ENCODE measurements around the gene PRIM1. TPM values are rescaled to one million over a fixed set of nuclear protein-coding genes. Genes with fewer than 3 reads are reported as not detected.

PRIM1 gene
- total RNA-seq, 1 donor from 2014 or later: 11.2 TPM

DNA sequence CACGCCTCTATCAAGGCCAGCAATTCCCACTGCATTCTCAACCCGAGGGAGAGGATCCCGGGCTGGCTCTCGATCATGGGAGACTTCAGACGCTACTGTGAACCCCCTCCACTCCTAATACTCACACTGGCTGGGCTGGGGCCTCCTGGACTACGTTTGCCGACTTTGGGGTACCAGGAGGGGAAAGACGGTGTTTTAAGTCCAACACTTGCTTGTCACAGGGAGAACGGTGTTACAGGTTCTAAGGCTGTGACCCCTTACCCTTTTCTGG, 27.5 kb downstream of the PRIM1 start:
- no peaks in the 10 kb centered on the region for H3K9me3 Mint-ChIP-seq (ENCODE audit: unreplicated experiment)
- peak overlapping the region; percentile 99 for H3K4me3 Mint-ChIP-seq (ENCODE audit: unreplicated experiment)
- H3K27ac Mint-ChIP-seq (ENCODE audit: unreplicated experiment): peak overlapping the region; percentile 97
- H3K4me1 Mint-ChIP-seq (ENCODE audit: unreplicated experiment): peaks cover 47% of the 10 kb centered on the region
- peaks cover 17% of the 10 kb centered on the region for H3K36me3 Mint-ChIP-seq (ENCODE audit: low read depth, unreplicated experiment)
- DNase-seq (ENCODE audit: low spot score): no peak
- peaks cover 13% of the 10 kb centered on the region for H3K27me3 Mint-ChIP-seq (ENCODE audit: unreplicated experiment)
- TF ChIP-seq, protein P1, sequence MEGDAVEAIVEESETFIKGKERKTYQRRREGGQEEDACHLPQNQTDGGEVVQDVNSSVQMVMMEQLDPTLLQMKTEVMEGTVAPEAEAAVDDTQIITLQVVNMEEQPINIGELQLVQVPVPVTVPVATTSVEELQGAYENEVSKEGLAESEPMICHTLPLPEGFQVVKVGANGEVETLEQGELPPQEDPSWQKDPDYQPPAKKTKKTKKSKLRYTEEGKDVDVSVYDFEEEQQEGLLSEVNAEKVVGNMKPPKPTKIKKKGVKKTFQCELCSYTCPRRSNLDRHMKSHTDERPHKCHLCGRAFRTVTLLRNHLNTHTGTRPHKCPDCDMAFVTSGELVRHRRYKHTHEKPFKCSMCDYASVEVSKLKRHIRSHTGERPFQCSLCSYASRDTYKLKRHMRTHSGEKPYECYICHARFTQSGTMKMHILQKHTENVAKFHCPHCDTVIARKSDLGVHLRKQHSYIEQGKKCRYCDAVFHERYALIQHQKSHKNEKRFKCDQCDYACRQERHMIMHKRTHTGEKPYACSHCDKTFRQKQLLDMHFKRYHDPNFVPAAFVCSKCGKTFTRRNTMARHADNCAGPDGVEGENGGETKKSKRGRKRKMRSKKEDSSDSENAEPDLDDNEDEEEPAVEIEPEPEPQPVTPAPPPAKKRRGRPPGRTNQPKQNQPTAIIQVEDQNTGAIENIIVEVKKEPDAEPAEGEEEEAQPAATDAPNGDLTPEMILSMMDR (IDR thresholded peaks at IDR 0.05; ENCODE audit: unreplicated experiment): no peak

DNA sequence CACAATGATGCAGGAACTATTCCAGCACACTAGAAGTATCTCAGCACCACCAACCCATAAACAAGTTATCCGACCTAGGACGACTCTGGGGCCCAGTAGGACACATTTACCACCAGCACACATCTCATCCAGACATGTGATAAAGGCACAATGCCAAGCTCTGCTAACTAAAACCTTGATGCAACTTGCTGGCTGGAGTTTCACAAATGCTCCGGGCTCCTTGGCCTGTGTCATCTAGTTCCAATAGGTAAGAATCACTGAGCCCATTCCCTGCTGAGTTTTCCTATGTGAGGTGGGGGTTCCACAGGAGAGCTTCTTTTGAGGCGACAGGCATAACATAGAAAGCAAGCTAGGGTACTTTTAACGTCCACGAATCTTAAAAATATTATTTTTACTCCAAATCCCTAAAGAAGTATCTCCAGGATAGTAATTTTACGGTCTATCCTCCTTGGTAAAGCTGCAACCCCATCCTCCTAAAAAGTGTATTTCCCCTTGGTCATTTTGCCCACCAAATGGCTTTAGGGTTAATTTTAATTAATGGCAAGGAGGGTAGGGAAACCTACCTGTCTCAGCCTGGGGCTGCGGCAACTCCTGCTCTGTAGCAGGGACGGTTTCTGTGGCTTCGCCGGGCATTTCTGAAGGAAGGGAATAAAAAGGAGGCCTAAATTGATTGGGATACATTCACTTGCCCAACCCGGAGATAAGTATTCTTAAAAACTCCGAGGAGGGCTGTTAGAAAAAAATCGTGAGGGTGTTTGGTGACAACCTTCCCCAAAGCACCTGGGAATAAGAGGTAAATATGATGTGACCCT, 28.0 kb downstream of the PRIM1 start:
- peaks cover 53% of the 10 kb centered on the region for H3K4me1 Mint-ChIP-seq (ENCODE audit: unreplicated experiment)
- H3K27ac Mint-ChIP-seq (ENCODE audit: unreplicated experiment): peak overlapping the region; percentile 97
- H3K36me3 Mint-ChIP-seq (ENCODE audit: low read depth, unreplicated experiment): peaks cover 22% of the 10 kb centered on the region
- H3K9me3 Mint-ChIP-seq (ENCODE audit: unreplicated experiment): no peaks in the 10 kb centered on the region
- no peak for DNase-seq (ENCODE audit: low spot score)
- H3K27me3 Mint-ChIP-seq (ENCODE audit: unreplicated experiment): peaks cover 13% of the 10 kb centered on the region
- TF ChIP-seq, protein P1 (IDR thresholded peaks at IDR 0.05; ENCODE audit: unreplicated experiment): no peak
- H3K4me3 Mint-ChIP-seq (ENCODE audit: unreplicated experiment): peak overlapping the region; percentile 99

DNA sequence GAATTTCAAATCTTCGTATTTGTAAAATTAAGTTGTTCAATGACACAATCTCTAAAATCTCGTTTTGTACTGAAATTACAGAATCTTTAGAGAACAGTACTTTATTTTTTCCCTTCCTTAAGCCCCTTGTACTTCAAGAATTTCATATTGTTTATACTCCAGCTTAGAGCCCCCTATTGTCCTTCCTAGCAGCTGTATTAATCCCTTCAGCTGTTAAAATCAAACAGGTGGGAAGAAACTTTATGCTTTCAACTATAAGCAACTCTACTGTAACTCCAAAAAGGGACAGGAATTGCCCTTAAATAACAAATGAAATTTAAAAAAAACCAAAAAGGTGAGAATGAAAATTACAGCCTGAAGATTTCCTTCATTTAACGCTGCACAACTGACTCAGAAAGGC, 28.8 kb downstream of the PRIM1 start:
- DNase-seq (ENCODE audit: low spot score): no peak
- Mint-ChIP-seq H3K36me3 (ENCODE audit: low read depth, unreplicated experiment) (peaks cover 28% of the 10 kb centered on the region), H3K4me3 (ENCODE audit: unreplicated experiment) (peak overlapping the region; percentile 99), H3K4me1 (ENCODE audit: unreplicated experiment) (peaks cover 57% of the 10 kb centered on the region), H3K27me3 (ENCODE audit: unreplicated experiment) (peaks cover 13% of the 10 kb centered on the region), H3K9me3 (ENCODE audit: unreplicated experiment) (no peaks in the 10 kb centered on the region), H3K27ac (ENCODE audit: unreplicated experiment) (peak overlapping the region; percentile 83)
- TF ChIP-seq, protein P1 (IDR thresholded peaks at IDR 0.05; ENCODE audit: unreplicated experiment): no peak

DNA sequence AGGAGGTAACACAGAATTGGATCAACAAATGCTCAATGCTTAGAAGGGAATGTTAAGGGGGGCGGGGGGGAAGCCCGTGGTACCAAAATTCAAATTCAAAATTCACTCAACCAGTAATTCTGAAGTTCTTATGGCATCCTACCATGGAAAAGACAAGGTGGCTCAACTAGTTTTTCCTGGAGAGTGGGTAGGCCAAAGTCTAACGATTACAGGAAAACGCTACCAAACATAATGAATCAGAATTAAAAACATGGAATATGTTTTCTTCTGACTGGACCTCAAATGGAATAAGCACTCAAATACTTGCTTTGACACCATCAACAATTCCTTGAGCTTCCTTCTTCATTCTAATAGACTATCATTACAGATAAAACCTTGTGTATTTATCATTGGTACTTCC, 29.3 kb downstream of the PRIM1 start:
- TF ChIP-seq, protein P1 (IDR thresholded peaks at IDR 0.05; ENCODE audit: unreplicated experiment): no peak

DNA sequence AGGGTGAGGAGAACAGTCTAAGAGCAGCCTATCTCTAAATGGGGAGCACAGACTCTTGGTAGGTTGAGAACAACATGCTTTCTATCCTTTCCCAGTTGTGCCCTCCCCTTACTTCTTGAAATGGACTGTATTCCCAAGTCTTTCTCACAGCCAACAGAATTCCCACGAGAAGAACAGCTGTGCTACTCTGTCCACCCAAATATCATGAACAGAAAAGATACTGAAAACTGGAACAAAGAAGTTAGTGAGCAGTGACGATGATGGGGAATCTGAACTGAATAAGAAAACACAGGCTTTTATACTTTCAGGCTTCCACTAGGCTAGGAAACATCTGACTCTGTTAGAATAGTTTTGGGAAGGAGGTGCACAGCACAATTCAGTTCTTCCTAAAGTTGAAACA, 30.4 kb downstream of the PRIM1 start:
- H3K4me1 Mint-ChIP-seq (ENCODE audit: unreplicated experiment): peaks cover 57% of the 10 kb centered on the region
- TF ChIP-seq, protein P1 (IDR thresholded peaks at IDR 0.05; ENCODE audit: unreplicated experiment): no peak

More for the DNA sequence above, 29.3 kb downstream of the PRIM1 start:
- DNase-seq (ENCODE audit: low spot score): no peak
- H3K4me1 Mint-ChIP-seq (ENCODE audit: unreplicated experiment): peaks cover 57% of the 10 kb centered on the region
- H3K27ac Mint-ChIP-seq (ENCODE audit: unreplicated experiment): peak overlapping the region; percentile 6
- H3K36me3 Mint-ChIP-seq (ENCODE audit: low read depth, unreplicated experiment): peaks cover 28% of the 10 kb centered on the region
- H3K27me3 Mint-ChIP-seq (ENCODE audit: unreplicated experiment): peaks cover 13% of the 10 kb centered on the region
- H3K9me3 Mint-ChIP-seq (ENCODE audit: unreplicated experiment): no peaks in the 10 kb centered on the region
- H3K4me3 Mint-ChIP-seq (ENCODE audit: unreplicated experiment): peak overlapping the region; percentile 99

More for the DNA sequence above, 30.4 kb downstream of the PRIM1 start:
- Mint-ChIP-seq H3K36me3 (ENCODE audit: low read depth, unreplicated experiment) (peaks cover 32% of the 10 kb centered on the region), H3K27ac (ENCODE audit: unreplicated experiment) (no peak overlapping the region), H3K9me3 (ENCODE audit: unreplicated experiment) (no peaks in the 10 kb centered on the region), H3K4me3 (ENCODE audit: unreplicated experiment) (no peak overlapping the region), H3K27me3 (ENCODE audit: unreplicated experiment) (peaks cover 15% of the 10 kb centered on the region)
- DNase-seq (ENCODE audit: low spot score): no peak
